Cerebellar cortex (tissue), 1 donor: ENCODE measurements around the gene LTB.
"Not testable (repeated sequence)": the region's sequence is repeated elsewhere in the genome, so short reads cannot be mapped to it uniquely, and the experiment has no call there.

Source experiments
- DNase-seq: peaks from one replicate; pipeline ENCODE4 v3.0.0-alpha.2; 2015; ENCODE audit warnings: low spot score

Gene LTB

GRCh38 chr6:31607317-31607716, 25.1 kb upstream of the LTB start:
- no peak for DNase-seq

- no peak for DNase-seq
Measured at GRCh38 chr6:31597006-31597405, 14.8 kb upstream of the LTB start.

GRCh38 chr6:31592396-31592771, 10.2 kb upstream of the LTB start:
- no peak for DNase-seq

- not testable (repeated sequence) for DNase-seq
Measured at GRCh38 chr6:31590691-31591090, 8.5 kb upstream of the LTB start.

- no peak for DNase-seq
Measured at GRCh38 chr6:31588871-31589650, 6.8 kb upstream of the LTB start.

GRCh38 chr6:31587791-31588777, 5.9 kb upstream of the LTB start:
- no peak for DNase-seq

- no peak for DNase-seq
Measured at GRCh38 chr6:31586599-31587281, 4.5 kb upstream of the LTB start.

- DNase-seq, result no peak
Measured at GRCh38 chr6:31586008-31586407, 3.8 kb upstream of the LTB start, which contains the start of gene LST1. Gene LST1 (plus strand): TSS chr6:31586277. CDS start chr6:31587300, 1,023 bp downstream.

GRCh38 chr6:31585491-31585890, 3.3 kb upstream of the LTB start:
- DNase-seq, result no peak

- peak; percentile 31 for DNase-seq
Measured at GRCh38 chr6:31581434-31582229, 592 bp downstream of the LTB start.

GRCh38 chr6:31580807-31581433, 1.3 kb downstream of the LTB start:
- peak; percentile 76 for DNase-seq

GRCh38 chr6:31580438-31580740, 1.8 kb downstream of the LTB start:
- DNase-seq, result no peak

GRCh38 chr6:31579546-31580437, 2.4 kb downstream of the LTB start:
- no peak for DNase-seq

GRCh38 chr6:31579119-31579505, 3.1 kb downstream of the LTB start:
- DNase-seq, result no peak

- DNase-seq, result no peak
Measured at GRCh38 chr6:31578184-31579118, 3.8 kb downstream of the LTB start.

GRCh38 chr6:31577579-31577966, 4.7 kb downstream of the LTB start:
- no peak for DNase-seq

GRCh38 chr6:31576897-31577578, 5.2 kb downstream of the LTB start:
- DNase-seq, result no peak

GRCh38 chr6:31575952-31576685, 6.1 kb downstream of the LTB start:
- DNase-seq, result no peak
